Left lobe of liver (tissue), 2 donors: ENCODE results near the gene CPN2. TPM values are rescaled to one million over a fixed set of nuclear protein-coding genes. Genes with fewer than 3 reads are reported as not detected.

ENCODE experiments used
- ATAC-seq: fragments of 200-7000 bp; cut with Tn5 transposase; one replicate; pipeline ENCODE4 v1.9.1; 2020; ENCODE audit warnings: mild to moderate bottlenecking, moderate library complexity
- DNase-seq: peaks from one replicate; pipeline ENCODE4 v3.0.0-alpha.2; 2020; ENCODE audit warnings: low spot score
- total RNA-seq: library from RNA; stranded (reverse); gene quantifications from one replicate; pipeline ENCODE4 v1.2.1, GENCODE V29; 2021
- donor health status: DM: no; HTN: no; CAD: no; lungs with moderate emphysema.
- donor health status: DM: no; HTN: yes; CAD: no.

CPN2 gene
- total RNA-seq, 1 donor from 2014 or later, result 159 TPM

- ATAC-seq (peak; percentile 62), DNase-seq (peak; percentile 86)
These were observed 20.5 kb downstream of the CPN2 start for GRCh38 chr3:194330579-194330978.

GRCh38 chr3:194330160-194330559 is 21.0 kb downstream of the CPN2 start:
- DNase-seq (no peak), ATAC-seq (no peak)

- ATAC-seq (no peak), DNase-seq (no peak)
These were observed 21.6 kb downstream of the CPN2 start for GRCh38 chr3:194329583-194329965.

GRCh38 chr3:194328942-194329582 is 22.1 kb downstream of the CPN2 start:
- DNase-seq (no peak), ATAC-seq (no peak)

- DNase-seq, result no peak
- no peak for ATAC-seq
These were observed 23.0 kb downstream of the CPN2 start for GRCh38 chr3:194328053-194328657.

- DNase-seq, result no peak
These were observed 23.7 kb downstream of the CPN2 start for GRCh38 chr3:194327218-194328052.

GRCh38 chr3:194326968-194327217 is 24.2 kb downstream of the CPN2 start:
- no peak for ATAC-seq
- no peak for DNase-seq

More at GRCh38 chr3:194327218-194328052, 23.7 kb downstream of the CPN2 start:
- ATAC-seq, result no peak

- DNase-seq (no peak), ATAC-seq (no peak)
These were observed 24.7 kb downstream of the CPN2 start for GRCh38 chr3:194326192-194326967.

- no peak for ATAC-seq
- no peak for DNase-seq
These were observed 25.5 kb downstream of the CPN2 start for GRCh38 chr3:194325424-194326153.

- DNase-seq, result no peak
- ATAC-seq, result no peak
These were observed 26.3 kb downstream of the CPN2 start for GRCh38 chr3:194324823-194325327.

- DNase-seq (no peak), ATAC-seq (peak; percentile 30)
These were observed 27.1 kb downstream of the CPN2 start for GRCh38 chr3:194323785-194324735.

- DNase-seq, result no peak
These were observed 28.4 kb downstream of the CPN2 start for GRCh38 chr3:194322678-194323211.

GRCh38 chr3:194321693-194322640 is 29.2 kb downstream of the CPN2 start:
- no peak for DNase-seq
- no peak for ATAC-seq

More at GRCh38 chr3:194322678-194323211, 28.4 kb downstream of the CPN2 start:
- no peak for ATAC-seq

GRCh38 chr3:194320744-194321243 is 30.3 kb downstream of the CPN2 start:
- DNase-seq (no peak), ATAC-seq (peak; percentile 49)

- no peak for ATAC-seq
- no peak for DNase-seq
These were observed 31.0 kb downstream of the CPN2 start for GRCh38 chr3:194320100-194320499.

GRCh38 chr3:194318511-194319161 is 32.5 kb downstream of the CPN2 start:
- ATAC-seq (no peak), DNase-seq (no peak)

- ATAC-seq (no peak), DNase-seq (no peak)
These were observed 34.2 kb downstream of the CPN2 start for GRCh38 chr3:194316918-194317317.
